PC-3 (cell line): Measurements from ENCODE around the gene JAK3. TPM values are rescaled to one million over a fixed set of nuclear protein-coding genes. Genes with fewer than 3 reads are reported as not detected.

Source experiments
- ATAC-seq: fragments of 200-7000 bp; cut with Tn5 transposase; 2 replicates; pipeline ENCODE4 v1.9.1; 2020; ENCODE audit warnings: mild to moderate bottlenecking, moderate library complexity
- BruUV-seq: library from RNA; stranded (reverse); fragments of 400-500 nt; replicated peaks from 2 replicates; lab custom pipeline; 2021; lab: Mats Ljungman, UMichigan
- CTCF ChIA-PET: fragments of 300-600 bp; sonication (Branson Sonifier 250); formaldehyde crosslinking; loops from one replicate; lab custom pipeline; 2022; ENCODE audit warnings: antibody characterized with exemption; lab: Charles Lee
- POLR2A ChIA-PET: fragments of 300-600 bp; sonication (Branson Sonifier 250); formaldehyde crosslinking; loops from one replicate; lab custom pipeline; 2022; ENCODE audit warnings: antibody characterized with exemption; ENCODE audit not compliant: unreplicated experiment; lab: Charles Lee
- DNase-seq: peaks from one replicate; pipeline ENCODE4 v3.0.0-alpha.2; 2015
- H2AFZ ChIP-seq: fragments of 300-600 bp; sonication (generic); 2 replicates; pipeline ENCODE4 v1.6.0; 2016; ENCODE audit warnings: antibody characterized with exemption, low read length
- H3F3A ChIP-seq: fragments of 300-600 bp; sonication (generic); one replicate; pipeline ENCODE4 v1.6.0; 2017; ENCODE audit warnings: antibody characterized with exemption, low read length, control low read depth, mild to moderate bottlenecking; ENCODE audit not compliant: unreplicated experiment
- H3K27ac ChIP-seq: fragments of 300-600 bp; sonication (generic); 2 replicates; pipeline ENCODE4 v1.5.1; 2016; ENCODE audit warnings: mild to moderate bottlenecking, low read length
- H3K27me3 ChIP-seq: fragments of 300-600 bp; sonication (generic); 2 replicates; pipeline ENCODE4 v1.6.1; 2016; ENCODE audit warnings: low read length, mixed read lengths
- H3K36me3 ChIP-seq: fragments of 300-600 bp; sonication (generic); 2 replicates; pipeline ENCODE4 v1.6.1; 2016; ENCODE audit warnings: low read depth, mixed run types, low read length, mixed read lengths
- H3K4me1 ChIP-seq: fragments of 300-600 bp; sonication (generic); 2 replicates; pipeline ENCODE4 v1.5.1; 2016; ENCODE audit warnings: low read length; ENCODE audit not compliant: insufficient read depth
- H3K4me2 ChIP-seq: fragments of 300-600 bp; sonication (generic); 2 replicates; pipeline ENCODE4 v1.6.0; 2016; ENCODE audit warnings: low read length
- H3K4me3 ChIP-seq: fragments of 300-600 bp; sonication (generic); 2 replicates; pipeline ENCODE4 v1.5.1; 2016; ENCODE audit warnings: mild to moderate bottlenecking, low read length, mixed read lengths
- H3K79me2 ChIP-seq: fragments of 300-600 bp; sonication (generic); 2 replicates; pipeline ENCODE4 v1.6.1; 2017; ENCODE audit warnings: low read length, mixed read lengths
- H3K9ac ChIP-seq: fragments of 300-600 bp; sonication (generic); 2 replicates; pipeline ENCODE4 v1.6.0; 2016; ENCODE audit warnings: mild to moderate bottlenecking, low read length
- H3K9me2 ChIP-seq: fragments of 300-600 bp; sonication (generic); replicated peaks from 2 replicates; pipeline ENCODE4 v1.6.1; 2016; ENCODE audit warnings: mixed run types, low read length, mixed read lengths
- H3K9me3 ChIP-seq: fragments of 300-600 bp; sonication (generic); 2 replicates; pipeline ENCODE4 v1.6.1; 2016; ENCODE audit warnings: low read length, mixed read lengths
- H4K20me1 ChIP-seq: fragments of 300-600 bp; sonication (generic); 2 replicates; pipeline ENCODE4 v1.6.1; 2016; ENCODE audit warnings: low read length, mixed read lengths
- CTCF ChIP-seq: fragments of 300-600 bp; sonication (generic); conservative IDR thresholded peaks from 2 replicates; pipeline ENCODE4 v1.5.1; 2017; ENCODE audit warnings: antibody characterized with exemption, low read depth, mild to moderate bottlenecking, low read length
- EZH2 ChIP-seq: fragments of 300-600 bp; sonication (generic); IDR thresholded peaks from one replicate; pipeline ENCODE4 v1.6.1; 2017; ENCODE audit warnings: antibody characterized with exemption, mild to moderate bottlenecking, low read length; ENCODE audit not compliant: unreplicated experiment
- EZH2phosphoT487 ChIP-seq: fragments of 300-600 bp; sonication (generic); IDR thresholded peaks from 2 replicates; pipeline ENCODE4 v1.6.1; 2018; ENCODE audit warnings: mild to moderate bottlenecking, antibody characterized with exemption, low read length, borderline replicate concordance
- intact Hi-C: fragments of 100-400 bp; cut with micrococcal nuclease; formaldehyde crosslinking; loops from 2 replicates; pipeline ENCODE4 v1.9.0; 2023
- total RNA-seq: library from RNA; depleted of rRNA; stranded (reverse); fragments of >200 nt; gene quantifications from 2 replicates; pipeline ENCODE4 v1.2.3, GENCODE V29; 2014

JAK3 gene
- total RNA-seq, 1 experiment from 2014 or later: 1.5 TPM

- no peaks in the 10 kb centered on the region for H3K9me2 ChIP-seq
- H2AFZ ChIP-seq: no peak overlapping the region
- TF ChIP-seq CTCF: no peak
- TF ChIP-seq EZH2phosphoT487: no peak
- no peak for TF ChIP-seq EZH2
- H3K4me1 ChIP-seq: peaks cover 9% of the 10 kb centered on the region; the same call in 1 of the 2 replicates
- intact Hi-C loops: loop anchor here (5.0 kb wide), 1 partner anchor 37 kb away; the partner anchor contains the start of gene B3GNT3
- H3K9me3 ChIP-seq: no peaks in the 10 kb centered on the region
- no peaks in the 10 kb centered on the region for H4K20me1 ChIP-seq
- H3K27ac ChIP-seq: no peak overlapping the region
- H3K79me2 ChIP-seq: no peaks in the 10 kb centered on the region
- DNase-seq: no peak
- H3K4me3 ChIP-seq: no peak overlapping the region
- BruUV-seq: no TSS peak
- ATAC-seq: no peak
- no peaks in the 10 kb centered on the region for H3K36me3 ChIP-seq
- H3K27me3 ChIP-seq: no peaks in the 10 kb centered on the region
- H3K4me2 ChIP-seq: no peak overlapping the region
- POLR2A ChIA-PET: no interaction called here
- no peaks in the 10 kb centered on the region for H3F3A ChIP-seq
- no peak overlapping the region for H3K9ac ChIP-seq
- CTCF ChIA-PET: interaction anchor here (0.6 kb wide), 2 partner anchors 113 to 257 kb away, joined by 3 read pairs; no protein-coding TSS in a partner anchor
These were observed 13.2 kb downstream of the JAK3 start for GRCh38 chr19:17834350-17835181.

- peaks cover 10% of the 10 kb centered on the region; the same call in 1 of the 2 replicates for H3K4me1 ChIP-seq
- BruUV-seq: no TSS peak
- ChIA-PET CTCF (no interaction called here), POLR2A (interaction anchor here (0.5 kb wide), 1 partner anchor 9 kb away, joined by 6 read pairs; no protein-coding TSS in a partner anchor)
- intact Hi-C loops: loop anchor here (5.0 kb wide), 1 partner anchor 35 kb away; the partner anchor contains the start of gene B3GNT3
- DNase-seq (no peak), ATAC-seq (no peak)
- H3K79me2 ChIP-seq: no peaks in the 10 kb centered on the region
- H3K9ac ChIP-seq: no peak overlapping the region
- no peaks in the 10 kb centered on the region for H3K27me3 ChIP-seq
- no peaks in the 10 kb centered on the region for H3K36me3 ChIP-seq
- no peak overlapping the region for H2AFZ ChIP-seq
- H3F3A ChIP-seq: no peaks in the 10 kb centered on the region
- no peak overlapping the region for H3K4me2 ChIP-seq
- H3K4me3 ChIP-seq: no peak overlapping the region
- no peak for TF ChIP-seq EZH2phosphoT487
- H3K27ac ChIP-seq: no peak overlapping the region
- no peaks in the 10 kb centered on the region for H3K9me2 ChIP-seq
- no peaks in the 10 kb centered on the region for H3K9me3 ChIP-seq
- no peaks in the 10 kb centered on the region for H4K20me1 ChIP-seq
These were observed 15.2 kb downstream of the JAK3 start for GRCh38 chr19:17832443-17833208.

- Histone ChIP-seq H3K79me2 (no peaks in the 10 kb centered on the region), H3K27ac (no peak overlapping the region), H3K4me3 (peak overlapping the region; percentile 93), H3K4me2 (peak overlapping the region; percentile 99), H3K9me3 (no peaks in the 10 kb centered on the region), H3K27me3 (no peaks in the 10 kb centered on the region), H3K36me3 (no peaks in the 10 kb centered on the region), H4K20me1 (no peaks in the 10 kb centered on the region), H2AFZ (peak overlapping the region; percentile 100), H3K9ac (peak overlapping the region; percentile 54), H3F3A (no peaks in the 10 kb centered on the region), H3K4me1 (peaks cover 10% of the 10 kb centered on the region; the same call in 1 of the 2 replicates), H3K9me2 (no peaks in the 10 kb centered on the region)
- no TSS peak for BruUV-seq
- DNase-seq: no peak
- ATAC-seq: no peak
- intact Hi-C loops: loop anchor here (1.0 to 5.0 kb wide), 3 partner anchors 10 to 34 kb away; partner anchors contain the start of gene B3GNT3
- ChIA-PET POLR2A (interaction anchor here (0.5 to 0.8 kb wide), 3 partner anchors 11 to 522 kb away, joined by 3 to 28 read pairs (median 6); partner anchors contain the start of gene DDA1), CTCF (interaction anchor here (0.8 to 1.1 kb wide), 2 partner anchors 24 to 28 kb away, joined by 3 to 14 read pairs; partner anchors contain the start of gene RPL18A)
- TF ChIP-seq EZH2phosphoT487: no peak
- no peak for TF ChIP-seq EZH2
- no peak for TF ChIP-seq CTCF
These were observed 16.3 kb downstream of the JAK3 start for GRCh38 chr19:17831419-17831888.
